DND-41 (cell line): ENCODE measurements around the gene CD70.
A peak's percentile ranks its signal among the peaks of the same experiment; 100 is the strongest.
"Not testable (repeated sequence)": the region's sequence is repeated elsewhere in the genome, so short reads cannot be mapped to it uniquely, and the experiment has no call there.

Experiments used
- ATAC-seq: fragments of 200-7000 bp; cut with Tn5 transposase; 3 replicates; pipeline ENCODE4 v1.9.1; 2021; ENCODE audit warnings: low read depth; ENCODE audit not compliant: insufficient read depth
- DNase-seq: peaks from one replicate; pipeline ENCODE4 v3.0.0-alpha.2; 2020
- H2AFZ ChIP-seq: 2 replicates; pipeline ENCODE4 v1.6.0; 2012; ENCODE audit warnings: low read depth, low read length
- H3K27ac ChIP-seq: 2 replicates; pipeline ENCODE4 v1.5.1; 2012; ENCODE audit warnings: low read length, inconsistent platforms
- H3K27me3 ChIP-seq: fragments of 200-600 bp; sonication (generic); 2 replicates; pipeline ENCODE4 v1.6.0; 2012; ENCODE audit warnings: low read length, mild to moderate bottlenecking, inconsistent platforms; ENCODE audit not compliant: insufficient read depth, poor library complexity
- H3K36me3 ChIP-seq: 2 replicates; pipeline ENCODE4 v1.5.1; 2012; ENCODE audit warnings: low read length, inconsistent platforms; ENCODE audit not compliant: insufficient read depth
- H3K4me1 ChIP-seq: 2 replicates; pipeline ENCODE4 v1.5.1; 2012; ENCODE audit warnings: mild to moderate bottlenecking, low read length; ENCODE audit not compliant: insufficient read depth
- H3K4me2 ChIP-seq: 2 replicates; pipeline ENCODE4 v1.6.0; 2012; ENCODE audit warnings: mild to moderate bottlenecking, moderate library complexity, low read length, inconsistent platforms; ENCODE audit not compliant: insufficient read depth
- H3K4me3 ChIP-seq, 2 experiments: fragments of 200-600 bp in 1 of 2; shearing (Covaris generic) in 1 of 2; 2 replicates each; pipeline ENCODE4 v1.5.1; 2012 to 2016; ENCODE audit warnings: inconsistent platforms in 2 of 2, low read length in 2 of 2, mild to moderate bottlenecking in 2 of 2, low read depth in 1 of 2, moderate library complexity in 1 of 2
- H3K79me2 ChIP-seq: 2 replicates; pipeline ENCODE4 v1.6.0; 2012; ENCODE audit warnings: low read length, inconsistent platforms; ENCODE audit not compliant: insufficient read depth
- H3K9ac ChIP-seq: 2 replicates; pipeline ENCODE4 v1.6.0; 2012; ENCODE audit warnings: low read depth, mild to moderate bottlenecking, inconsistent platforms, low read length, moderate library complexity
- H3K9me3 ChIP-seq: 2 replicates; pipeline ENCODE4 v1.5.1; 2012; ENCODE audit warnings: low read length, moderate library complexity, mild to moderate bottlenecking, inconsistent platforms; ENCODE audit not compliant: insufficient read depth, severe bottlenecking
- H4K20me1 ChIP-seq: 2 replicates; pipeline ENCODE4 v1.6.0; 2012; ENCODE audit warnings: low read length; ENCODE audit not compliant: insufficient read depth
- CTCF ChIP-seq: IDR thresholded peaks from 2 replicates; pipeline ENCODE4 v1.5.1; 2012; ENCODE audit warnings: borderline replicate concordance, low read length, moderate library complexity, mild to moderate bottlenecking; ENCODE audit not compliant: poor library complexity, severe bottlenecking; ENCODE audit errors: extremely low read depth
- EZH2 ChIP-seq: IDR thresholded peaks from 3 replicates; pipeline ENCODE4 v1.6.1; 2012; ENCODE audit warnings: borderline replicate concordance, low read depth, mild to moderate bottlenecking, moderate library complexity, low read length, inconsistent platforms; ENCODE audit not compliant: severe bottlenecking

CD70 gene

GRCh38 chr19:6599866-6600454, 9.0 kb upstream of the CD70 start:
- H3K9ac ChIP-seq = no peak overlapping the region
- H3K4me3 ChIP-seq = no peak overlapping the region
- no peaks in the 10 kb centered on the region for H3K36me3 ChIP-seq
- no peaks in the 10 kb centered on the region for H4K20me1 ChIP-seq
- no peaks in the 10 kb centered on the region for H3K27me3 ChIP-seq
- H3K9me3 ChIP-seq = no peaks in the 10 kb centered on the region
- DNase-seq (no peak), ATAC-seq (no peak)
- no peak overlapping the region for H2AFZ ChIP-seq
- TF ChIP-seq CTCF (no peak), EZH2 (no peak)
- no peak overlapping the region for H3K4me2 ChIP-seq
- H3K79me2 ChIP-seq = no peaks in the 10 kb centered on the region
- H3K4me1 ChIP-seq = peaks cover 5% of the 10 kb centered on the region
- H3K27ac ChIP-seq = no peak overlapping the region

- H3K4me2 ChIP-seq, H3K27ac ChIP-seq: not testable (repeated sequence)
Measured at GRCh38 chr19:6598254-6598892, 7.4 kb upstream of the CD70 start.

GRCh38 chr19:6597471-6598253, 6.7 kb upstream of the CD70 start:
- H3K9ac ChIP-seq, DNase-seq, ATAC-seq: not testable (repeated sequence)

More at GRCh38 chr19:6598254-6598892, 7.4 kb upstream of the CD70 start:
- H3K27me3 ChIP-seq, H3K9me3 ChIP-seq, H3K4me1 ChIP-seq, H3K79me2 ChIP-seq, H3K4me3 ChIP-seq, H3K36me3 ChIP-seq, H4K20me1 ChIP-seq, H3K9ac ChIP-seq, DNase-seq, ATAC-seq: not testable (repeated sequence)
- H2AFZ ChIP-seq = 0 out of 2 replicates have a peak overlapping the region, but pooled peaks have one; percentile 25

GRCh38 chr19:6596621-6597020, 5.7 kb upstream of the CD70 start:
- no peak for DNase-seq
- ATAC-seq = no peak
- Histone ChIP-seq H3K9ac (no peak overlapping the region), H3K4me3 (no peak overlapping the region), H2AFZ (no peak overlapping the region), H4K20me1 (no peaks in the 10 kb centered on the region), H3K9me3 (no peaks in the 10 kb centered on the region), H3K36me3 (no peaks in the 10 kb centered on the region), H3K27ac (no peak overlapping the region), H3K4me2 (no peak overlapping the region), H3K79me2 (no peaks in the 10 kb centered on the region), H3K4me1 (peaks cover 16% of the 10 kb centered on the region), H3K27me3 (no peaks in the 10 kb centered on the region)
- no peak for TF ChIP-seq EZH2
- TF ChIP-seq CTCF = no peak

More at GRCh38 chr19:6597471-6598253, 6.7 kb upstream of the CD70 start:
- H2AFZ ChIP-seq, H3K9me3 ChIP-seq, H3K79me2 ChIP-seq, H3K36me3 ChIP-seq, H3K4me3 ChIP-seq, H3K4me1 ChIP-seq, H3K27ac ChIP-seq, H3K27me3 ChIP-seq, H3K4me2 ChIP-seq, H4K20me1 ChIP-seq: not testable (repeated sequence)
